Stimulated activated CD4-positive, alpha-beta T cell treated with anti-CD3 and anti-CD28 coated beads, Interleukin-1b, Interleukin-23, amount 100 ng/mL, for 4 hours (primary cell): ENCODE data around the gene TPPP2.

Source experiments
- DNase-seq, 2 donors: peaks; one replicate each; pipeline ENCODE4 v3.0.0-alpha.2; 2020; ENCODE audit warnings: low read depth in 2 of 2

The TPPP2 gene

GRCh38 chr14:21017528-21018245 is 12.3 kb upstream of the TPPP2 start:
- DNase-seq: no peak

- DNase-seq: no peak
Measured at GRCh38 chr14:21018286-21018685, 11.7 kb upstream of the TPPP2 start.

GRCh38 chr14:21018781-21019180 is 11.2 kb upstream of the TPPP2 start:
- no peak for DNase-seq

- no peak for DNase-seq
Measured at GRCh38 chr14:21019366-21019765, 10.7 kb upstream of the TPPP2 start.

DNA sequence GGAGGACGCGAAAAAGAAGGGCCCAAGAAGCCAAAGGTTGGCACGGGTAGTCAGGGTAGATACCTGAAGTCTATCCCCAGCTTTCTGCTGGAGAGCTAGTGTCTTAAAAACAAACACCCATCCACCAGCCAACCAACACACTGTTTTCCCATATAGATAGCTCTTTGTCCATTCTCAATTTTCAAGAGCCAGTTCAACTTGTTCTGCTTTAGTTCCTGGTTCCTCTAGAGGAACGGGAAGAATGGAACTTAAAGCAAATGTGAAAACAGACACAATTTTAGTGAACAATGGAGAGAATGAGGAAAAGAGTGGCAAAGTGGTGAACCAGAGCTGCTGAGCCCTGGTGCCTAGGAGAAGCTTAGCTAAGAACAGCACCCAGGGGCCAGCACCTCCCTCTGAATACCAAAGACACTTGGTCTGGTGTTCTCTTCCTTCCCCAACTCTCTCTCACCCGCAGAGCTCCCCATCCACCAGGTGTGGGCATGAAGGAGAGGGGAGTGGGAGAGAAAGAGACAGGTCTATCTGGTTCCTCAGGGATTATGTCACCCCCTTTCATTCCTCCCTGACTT is 9.0 kb upstream of the TPPP2 start:
- DNase-seq: no peak

GRCh38 chr14:21022686-21023085 is 7.3 kb upstream of the TPPP2 start:
- no peak for DNase-seq

GRCh38 chr14:21023174-21023573 is 6.8 kb upstream of the TPPP2 start:
- DNase-seq: no peak

DNA sequence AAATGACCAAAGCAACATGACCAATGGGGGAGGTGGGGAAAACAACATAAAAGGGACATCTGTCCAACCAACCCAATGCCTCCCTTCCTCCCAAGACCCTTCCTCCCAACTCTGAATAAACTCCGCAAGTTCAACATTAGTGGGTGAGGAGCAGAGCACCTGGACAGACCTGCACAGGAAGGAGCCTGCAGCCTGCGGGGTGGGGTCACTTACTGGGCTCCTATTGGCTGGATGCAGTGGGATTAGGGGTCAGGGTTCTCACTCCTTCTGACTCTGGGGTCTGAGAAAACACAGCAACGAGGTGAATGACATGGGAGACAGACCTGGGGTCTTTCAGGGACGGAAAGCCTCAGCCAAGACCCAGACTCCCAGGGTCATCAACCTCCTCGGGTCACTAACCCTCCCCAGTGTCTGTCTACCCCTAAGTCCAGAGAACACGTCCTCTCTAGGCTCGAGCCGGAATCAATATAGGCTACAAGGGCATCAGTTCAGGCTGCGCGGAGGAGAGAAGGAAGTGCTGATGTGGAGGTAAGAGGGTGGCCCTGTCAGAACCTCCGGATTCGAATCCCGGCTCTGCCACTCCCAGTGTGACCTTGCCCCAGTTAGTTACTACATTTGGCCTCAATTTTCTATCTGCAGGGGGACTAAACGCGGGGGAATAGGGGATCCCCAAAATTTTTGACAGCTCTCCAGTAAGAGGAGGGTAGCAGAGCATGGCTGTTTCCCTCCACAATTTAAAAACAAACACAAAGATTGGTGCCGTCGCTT is 6.0 kb upstream of the TPPP2 start:
- DNase-seq: no peak

- peak; percentile 61 to 67 for DNase-seq
Measured at GRCh38 chr14:21024585-21025370, 5.2 kb upstream of the TPPP2 start, which contains the start of gene NDRG2. Gene NDRG2 (minus strand): TSS chr14:21025061. CDS start chr14:21023315, 1,746 bp downstream.

- DNase-seq: no peak
Measured at GRCh38 chr14:21025371-21026273, 4.4 kb upstream of the TPPP2 start.

- DNase-seq: no peak
Measured at GRCh38 chr14:21026274-21026987, 3.6 kb upstream of the TPPP2 start.

DNA sequence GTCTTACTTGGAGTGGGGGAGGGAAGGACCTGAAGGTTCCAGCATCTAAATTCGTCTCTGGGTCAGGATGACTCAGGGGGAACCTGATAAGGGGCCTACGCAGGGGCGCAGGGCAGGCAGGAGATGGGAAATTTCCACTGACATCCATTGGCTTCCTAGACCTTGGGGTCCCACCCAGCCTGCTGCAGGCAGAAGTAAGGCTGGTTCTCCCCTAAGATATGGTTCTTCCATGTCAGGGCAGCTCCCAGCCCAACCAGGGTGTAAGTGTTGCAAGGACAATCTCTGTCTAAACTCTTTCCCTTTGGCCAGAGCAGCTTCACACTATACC is 3.1 kb upstream of the TPPP2 start:
- DNase-seq: no peak

DNA sequence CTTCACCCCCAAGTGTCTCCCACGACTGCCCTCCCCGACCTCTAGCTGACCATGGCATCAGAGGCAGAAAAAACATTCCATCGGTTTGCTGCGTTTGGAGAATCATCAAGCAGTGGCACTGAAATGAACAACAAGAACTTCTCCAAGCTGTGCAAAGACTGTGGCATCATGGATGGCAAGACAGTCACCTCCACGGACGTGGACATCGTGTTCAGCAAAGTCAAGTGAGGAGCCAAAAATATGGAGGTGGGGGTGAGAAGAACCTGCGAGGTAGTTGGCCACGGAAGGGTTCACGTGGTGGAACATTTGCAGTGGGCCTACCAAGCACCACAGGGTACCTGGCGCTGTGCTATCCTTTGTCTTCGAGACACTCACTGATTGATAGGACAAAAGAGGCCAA is 514 bp downstream of the TPPP2 start:
- DNase-seq: no peak

- DNase-seq: no peak
Measured at GRCh38 chr14:21032326-21033132, 2.5 kb downstream of the TPPP2 start.

DNA sequence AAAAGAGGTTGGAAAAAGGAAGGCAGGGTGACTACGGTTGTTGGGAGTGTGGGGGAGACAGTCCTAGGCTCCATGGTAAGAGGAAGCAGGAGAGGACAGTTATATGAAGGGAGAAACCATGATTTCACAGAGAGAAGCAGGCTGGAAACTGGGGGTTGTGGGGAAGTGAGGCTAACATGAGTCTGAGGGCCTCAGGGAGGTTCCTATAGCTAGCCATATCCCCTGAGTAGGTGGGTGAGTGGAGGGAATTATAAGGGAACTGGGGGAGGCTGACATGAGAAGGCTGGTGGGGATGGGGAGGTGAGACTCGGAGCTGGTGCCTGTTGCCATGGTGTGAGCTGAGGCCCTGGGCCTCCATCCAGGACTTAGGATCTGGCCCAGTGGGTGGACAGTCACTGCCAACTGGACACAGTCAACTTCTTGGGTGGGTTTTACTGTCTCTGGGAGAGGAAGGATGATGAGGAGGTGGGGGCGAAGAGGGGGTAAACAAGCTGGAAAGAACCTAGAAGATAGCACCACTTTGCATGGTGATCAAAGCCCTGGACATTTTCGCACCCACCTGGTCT is 3.2 kb downstream of the TPPP2 start:
- DNase-seq: no peak

DNA sequence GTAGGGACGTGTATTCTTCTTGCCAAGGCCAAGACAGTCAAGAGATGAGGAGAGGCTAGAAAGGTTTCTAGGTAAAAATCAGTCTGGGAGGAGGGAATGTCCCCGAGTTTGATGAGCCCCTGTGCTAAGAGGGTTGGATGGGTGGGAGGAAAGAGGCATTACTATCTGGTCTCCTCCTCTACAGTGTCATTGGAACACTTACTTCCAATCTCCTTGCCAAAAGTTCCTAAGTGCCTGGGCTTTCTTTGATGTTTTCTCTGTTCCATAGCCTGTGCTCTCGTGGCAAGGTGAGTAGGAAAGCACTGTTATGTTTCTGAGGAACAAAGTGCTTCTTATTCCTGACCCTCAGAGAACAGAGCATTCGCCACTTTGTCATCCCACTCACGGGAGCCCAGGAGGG is 4.7 kb downstream of the TPPP2 start, which contains the start of gene RNASE13:
TSS of gene RNASE13 (minus strand) at position 101 of the 400 bp plus-strand sequence. CDS start 519 bp downstream, outside the sequence.
- no peak for DNase-seq

DNA sequence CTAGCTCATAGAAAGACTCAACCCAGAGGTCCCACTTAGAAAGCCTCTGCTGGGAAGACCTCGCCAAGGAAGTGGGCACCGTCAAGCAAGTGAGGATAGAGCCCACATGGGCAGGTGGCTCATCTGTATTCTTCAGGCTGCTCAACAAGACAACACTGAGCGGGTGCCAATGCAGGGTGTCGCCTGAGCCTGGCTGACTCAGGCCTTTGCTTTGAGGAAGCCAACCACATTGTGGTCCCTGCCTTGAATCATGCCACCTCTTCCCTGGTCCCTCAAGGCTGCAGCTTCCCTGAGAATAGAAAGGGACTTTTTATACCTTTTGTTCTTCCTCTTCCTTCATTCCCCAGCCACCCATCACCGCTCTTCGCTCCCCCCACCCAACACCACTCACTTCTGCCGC is 6.7 kb downstream of the TPPP2 start:
- DNase-seq: no peak

- no peak for DNase-seq
Measured at GRCh38 chr14:21037156-21037555, 7.1 kb downstream of the TPPP2 start.
